GM12891 (cell line): Measurements from ENCODE around the gene GIPR.

Source experiments
- POLR2A ChIP-seq: IDR thresholded peaks from 2 replicates; pipeline ENCODE4 v1.6.1; 2011; ENCODE audit warnings: low read depth, low read length, control low read depth
- TAF1 ChIP-seq: IDR thresholded peaks from 2 replicates; pipeline ENCODE4 v1.6.1; 2011; ENCODE audit warnings: low read depth, low read length, control low read depth

DNA sequence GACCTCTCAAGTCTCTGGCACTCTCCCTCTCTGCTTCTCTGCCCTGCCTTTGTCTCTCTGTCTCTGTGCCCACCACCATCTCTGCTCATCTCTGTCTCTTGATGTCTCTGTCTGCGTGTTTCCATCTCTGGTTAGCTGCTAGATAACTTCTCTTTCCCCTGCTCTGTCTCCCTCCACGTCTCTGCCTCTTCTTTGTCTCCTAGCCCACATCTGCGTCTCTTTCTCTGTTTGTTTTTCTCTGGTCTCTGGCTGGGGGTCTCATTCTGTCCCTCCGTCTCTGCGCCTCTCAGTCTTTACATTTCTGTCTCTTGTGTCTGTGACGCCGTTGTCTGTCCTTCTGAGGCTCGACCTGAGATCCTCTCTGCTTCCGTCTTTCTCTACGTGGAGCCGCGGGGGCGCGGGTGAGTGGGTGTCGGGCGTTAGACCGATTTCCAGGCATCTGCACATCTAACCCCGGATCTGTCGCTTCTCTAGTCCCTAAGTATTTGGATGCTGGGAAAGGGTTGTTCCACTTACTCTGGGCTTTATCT is 386 bp downstream of the GIPR start:
- TF ChIP-seq POLR2A (no peak), TAF1 (no peak)
